CD14-positive monocyte (primary cell): Measurements from ENCODE around the gene GRIN1. TPM values are rescaled to one million over a fixed set of nuclear protein-coding genes. Genes with fewer than 3 reads are reported as not detected.
A peak's percentile ranks its signal among the peaks of the same experiment; 100 is the strongest.

ENCODE experiments used
- DNase-seq, 3 donors: peaks; one replicate each; pipeline ENCODE4 v3.0.0-alpha.2; 2011 to 2022
- H2AFZ ChIP-seq: 2 replicates; pipeline ENCODE4 v1.6.0; 2012; ENCODE audit warnings: mild to moderate bottlenecking, low read depth, low read length, inconsistent platforms; ENCODE audit not compliant: insufficient read depth, poor library complexity, severe bottlenecking
- H3K27ac ChIP-seq, 2 donors: 1 replicate in 1 of 2; 2 replicates in 1 of 2; pipeline ENCODE4 v1.5.1; 2012 to 2013; ENCODE audit warnings: low read length in 2 of 2, control low read depth in 1 of 2, inconsistent platforms in 1 of 2, low read depth in 1 of 2, mild to moderate bottlenecking in 1 of 2
- H3K27me3 ChIP-seq, 2 donors: one replicate each; pipeline versions ENCODE4 v1.6.0 to v1.6.1; 2011 to 2013; ENCODE audit warnings: low read length in 2 of 2; ENCODE audit not compliant: control insufficient read depth in 2 of 2, insufficient read depth in 2 of 2
- H3K36me3 ChIP-seq, 2 donors: replicated peaks in 1 of 2; 1 replicate in 1 of 2; 2 replicates in 1 of 2; pipeline versions ENCODE4 v1.5.1 to v1.6.1; 2012 to 2013; ENCODE audit warnings: low read length in 2 of 2, control low read depth in 1 of 2, inconsistent platforms in 1 of 2, mild to moderate bottlenecking in 1 of 2; ENCODE audit not compliant: insufficient read depth in 2 of 2, control insufficient read depth in 1 of 2
- H3K4me1 ChIP-seq, 2 donors: 1 replicate in 1 of 2; 2 replicates in 1 of 2; pipeline versions ENCODE4 v1.5.1 to v1.6.1; 2012 to 2013; ENCODE audit warnings: low read length in 2 of 2, control low read depth in 1 of 2, inconsistent platforms in 1 of 2, mild to moderate bottlenecking in 1 of 2, moderate library complexity in 1 of 2; ENCODE audit not compliant: insufficient read depth in 2 of 2, control insufficient read depth in 1 of 2
- H3K4me2 ChIP-seq: replicated peaks from 2 replicates; pipeline ENCODE3; 2012; ENCODE audit warnings: low read length, moderate library complexity, mild to moderate bottlenecking; ENCODE audit not compliant: poor library complexity, severe bottlenecking; ENCODE audit errors: extremely low read depth
- H3K4me3 ChIP-seq, 3 experiments: fragments of 200-600 bp in 1 of 3; sonication (generic) in 1 of 3; replicated peaks in 1 of 3; 1 replicate in 2 of 3; 2 replicates in 1 of 3; pipeline ENCODE4 v1.5.1; 2011 to 2013; ENCODE audit warnings: low read length in 3 of 3, mild to moderate bottlenecking in 3 of 3, control low read depth in 2 of 3, low read depth in 2 of 3, inconsistent platforms in 1 of 3, moderate library complexity in 1 of 3
- H3K79me2 ChIP-seq: 2 replicates; pipeline ENCODE4 v1.6.0; 2012; ENCODE audit warnings: mild to moderate bottlenecking, control low read depth, inconsistent platforms, low read length, moderate library complexity; ENCODE audit not compliant: insufficient read depth
- H3K9ac ChIP-seq: 2 replicates; pipeline ENCODE4 v1.6.0; 2017; ENCODE audit warnings: low read length, mild to moderate bottlenecking; ENCODE audit not compliant: insufficient read depth, poor library complexity, severe bottlenecking
- H3K9me3 ChIP-seq, 2 donors: replicated peaks in 1 of 2; 1 replicate in 1 of 2; 2 replicates in 1 of 2; pipeline versions ENCODE4 v1.5.1 to v1.6.1; 2012 to 2013; ENCODE audit warnings: low read length in 2 of 2, control low read depth in 1 of 2; ENCODE audit not compliant: control insufficient read depth in 1 of 2, insufficient read depth in 1 of 2
- H4K20me1 ChIP-seq: 2 replicates; pipeline ENCODE4 v1.6.0; 2012; ENCODE audit warnings: mild to moderate bottlenecking, low read length, control low read depth, moderate library complexity; ENCODE audit not compliant: insufficient read depth
- H3K27ac Mint-ChIP-seq, 7 donors: one replicate each; pipeline ENCODE4 v1.8.0; 2020; ENCODE audit warnings: mild to moderate bottlenecking in 7 of 7, mixed read lengths in 7 of 7, moderate library complexity in 6 of 7, inconsistent platforms in 2 of 7
- H3K27me3 Mint-ChIP-seq, 3 donors: one replicate each; pipeline ENCODE4 v1.8.0; 2021 to 2022; ENCODE audit warnings: low read depth in 3 of 3, mild to moderate bottlenecking in 3 of 3, mixed read lengths in 3 of 3, moderate library complexity in 3 of 3, inconsistent platforms in 1 of 3
- H3K36me3 Mint-ChIP-seq, 2 donors: one replicate each; pipeline ENCODE4 v1.8.0; 2020; ENCODE audit warnings: mixed read lengths in 2 of 2, inconsistent platforms in 1 of 2, mild to moderate bottlenecking in 1 of 2
- H3K4me1 Mint-ChIP-seq: one replicate; pipeline ENCODE4 v1.8.0; 2020; ENCODE audit warnings: mild to moderate bottlenecking, mixed read lengths
- H3K4me3 Mint-ChIP-seq, 2 donors: one replicate each; pipeline ENCODE4 v1.8.0; 2020; ENCODE audit warnings: mild to moderate bottlenecking in 2 of 2, mixed read lengths in 2 of 2, moderate library complexity in 1 of 2
- H3K9me3 Mint-ChIP-seq, 7 donors: one replicate each; pipeline ENCODE4 v1.8.0; 2020 to 2022; ENCODE audit warnings: mixed read lengths in 7 of 7, mild to moderate bottlenecking in 6 of 7, moderate library complexity in 6 of 7, inconsistent platforms in 2 of 7
- CTCF ChIP-seq: fragments of 200-600 bp; IDR thresholded peaks from one replicate; pipeline ENCODE4 v1.8.0; 2022; ENCODE audit warnings: antibody characterized with exemption, mild to moderate bottlenecking
- WGBS: methylation state at CpG from one replicate; pipeline ENCODE4 v1.1.5; 2013; ENCODE audit warnings: missing lambda C conversion rate; ENCODE audit not compliant: insufficient coverage; 5-methylcytosine and 5-hydroxymethylcytosine counted together
- intact Hi-C, 2 donors: fragments of 100-400 bp; cut with micrococcal nuclease; formaldehyde crosslinking; loops; one replicate each; pipeline versions ENCODE4 v1.15.0 to v1.15.1; 2023
- polyA plus RNA-seq, 3 donors: library from polyadenylated mRNA; depleted of rRNA in 1 of 3; unstranded in 2 of 3; stranded (reverse) in 1 of 3; fragments of 300-500 nt in 2 of 3; fragments of >200 nt in 1 of 3; fragmentation: Illumina TruSeq in 2 of 3; gene quantifications; 1 replicate in 2 of 3; 2 replicates in 1 of 3; pipeline ENCODE4 v1.2.3, GENCODE V29; 2012 to 2021

Gene GRIN1
- polyA plus RNA-seq, 3 donors = not detected

GRCh38 chr9:137107982-137108381, 31.0 kb upstream of the GRIN1 start:
- intact Hi-C loops = no loop called here
- peaks cover 0 to 3% (median 0%) of the 10 kb centered on the region in 7 donors for H3K9me3 Mint-ChIP-seq

DNA sequence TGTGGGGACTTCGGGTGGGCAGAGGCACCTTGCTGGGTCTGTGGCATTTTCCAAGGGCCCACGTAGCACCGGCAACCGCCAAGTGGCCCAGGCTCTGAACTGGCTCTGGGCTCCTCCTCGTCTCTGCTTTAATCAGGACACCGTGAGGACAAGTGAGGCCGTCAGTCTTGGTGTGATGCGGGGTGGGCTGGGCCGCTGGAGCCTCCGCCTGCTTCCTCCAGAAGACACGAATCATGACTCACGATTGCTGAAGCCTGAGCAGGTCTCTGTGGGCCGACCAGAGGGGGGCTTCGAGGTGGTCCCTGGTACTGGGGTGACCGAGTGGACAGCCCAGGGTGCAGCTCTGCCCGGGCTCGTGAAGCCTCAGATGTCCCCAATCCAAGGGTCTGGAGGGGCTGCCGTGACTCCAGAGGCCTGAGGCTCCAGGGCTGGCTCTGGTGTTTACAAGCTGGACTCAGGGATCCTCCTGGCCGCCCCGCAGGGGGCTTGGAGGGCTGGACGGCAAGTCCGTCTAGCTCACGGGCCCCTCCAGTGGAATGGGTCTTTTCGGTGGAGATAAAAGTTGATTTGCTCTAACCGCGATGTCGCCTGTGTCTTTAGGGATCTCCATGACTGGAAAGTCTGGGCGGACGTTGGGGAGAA, 30.2 kb upstream of the GRIN1 start:
- H3K4me1 Mint-ChIP-seq = peaks cover 7% of the 10 kb centered on the region
- H3K4me3 ChIP-seq = no peak overlapping the region
- H3K36me3 ChIP-seq = peaks cover 78 to 93% of the 10 kb centered on the region in 2 donors
- no peak overlapping the region for H3K27ac ChIP-seq
- H2AFZ ChIP-seq = no peak overlapping the region
- H3K9me3 ChIP-seq = peaks cover 0 to 2% of the 10 kb centered on the region in 2 donors
- H3K4me3 Mint-ChIP-seq = no peak overlapping the region
- H3K9ac ChIP-seq = no peak overlapping the region
- peaks cover 0 to 1% (median 0%) of the 10 kb centered on the region in 3 donors for H3K27me3 Mint-ChIP-seq
- H3K9me3 Mint-ChIP-seq = peaks cover 0 to 3% (median 0%) of the 10 kb centered on the region in 7 donors
- H3K4me2 ChIP-seq = no peak overlapping the region
- H3K27ac Mint-ChIP-seq = peak overlapping the region in 1 of 7 donors; percentile 8
- H4K20me1 ChIP-seq = peaks cover 23% of the 10 kb centered on the region
- 83% methylated on average over 29 of the region's 29 CpGs for WGBS
- H3K36me3 Mint-ChIP-seq = peaks cover 19 to 58% of the 10 kb centered on the region in 2 donors
- peaks cover 5% of the 10 kb centered on the region in 2 donors for H3K4me1 ChIP-seq
- no peak for DNase-seq
- TF ChIP-seq CTCF = no peak
- H3K79me2 ChIP-seq = no peaks in the 10 kb centered on the region
- no peaks in the 10 kb centered on the region for H3K27me3 ChIP-seq
- intact Hi-C loops = no loop called here

More at GRCh38 chr9:137107982-137108381, 31.0 kb upstream of the GRIN1 start:
- Histone ChIP-seq H3K79me2 (no peaks in the 10 kb centered on the region), H3K4me1 (no peaks in the 10 kb centered on the region), H3K27ac (no peak overlapping the region), H3K27me3 (no peaks in the 10 kb centered on the region), H3K36me3 (peaks cover 82 to 100% of the 10 kb centered on the region in 2 donors), H3K9me3 (peaks cover 0 to 10% of the 10 kb centered on the region in 2 donors), H3K9ac (no peak overlapping the region), H3K4me3 (no peak overlapping the region), H2AFZ (no peak overlapping the region), H3K4me2 (no peak overlapping the region), H4K20me1 (peaks cover 17% of the 10 kb centered on the region)
- Mint-ChIP-seq H3K4me3 (no peak overlapping the region), H3K27me3 (peaks cover 0 to 1% (median 0%) of the 10 kb centered on the region in 3 donors), H3K36me3 (peaks cover 19 to 56% of the 10 kb centered on the region in 2 donors), H3K4me1 (peaks cover 2% of the 10 kb centered on the region), H3K27ac (no peak overlapping the region)
- 97% methylated on average over 14 of the region's 17 CpGs for WGBS
- no peak for DNase-seq
- TF ChIP-seq CTCF = no peak
